Loucy (cell line): Measurements from ENCODE around the gene SLX9.

Source experiments
- EZH2phosphoT487 ChIP-seq: fragments of 200-600 bp; IDR thresholded peaks from 2 replicates; pipeline ENCODE4 v1.6.1; 2018; ENCODE audit warnings: antibody characterized with exemption, mild to moderate bottlenecking, moderate library complexity, borderline replicate concordance
- TF ChIP-seq, protein P1 (sequence below): fragments of 200-600 bp; sonication (generic); conservative IDR thresholded peaks from 2 replicates; pipeline ENCODE4 v1.5.1; 2014; ENCODE audit warnings: mild to moderate bottlenecking, antibody characterized with exemption, low read length

DNA sequence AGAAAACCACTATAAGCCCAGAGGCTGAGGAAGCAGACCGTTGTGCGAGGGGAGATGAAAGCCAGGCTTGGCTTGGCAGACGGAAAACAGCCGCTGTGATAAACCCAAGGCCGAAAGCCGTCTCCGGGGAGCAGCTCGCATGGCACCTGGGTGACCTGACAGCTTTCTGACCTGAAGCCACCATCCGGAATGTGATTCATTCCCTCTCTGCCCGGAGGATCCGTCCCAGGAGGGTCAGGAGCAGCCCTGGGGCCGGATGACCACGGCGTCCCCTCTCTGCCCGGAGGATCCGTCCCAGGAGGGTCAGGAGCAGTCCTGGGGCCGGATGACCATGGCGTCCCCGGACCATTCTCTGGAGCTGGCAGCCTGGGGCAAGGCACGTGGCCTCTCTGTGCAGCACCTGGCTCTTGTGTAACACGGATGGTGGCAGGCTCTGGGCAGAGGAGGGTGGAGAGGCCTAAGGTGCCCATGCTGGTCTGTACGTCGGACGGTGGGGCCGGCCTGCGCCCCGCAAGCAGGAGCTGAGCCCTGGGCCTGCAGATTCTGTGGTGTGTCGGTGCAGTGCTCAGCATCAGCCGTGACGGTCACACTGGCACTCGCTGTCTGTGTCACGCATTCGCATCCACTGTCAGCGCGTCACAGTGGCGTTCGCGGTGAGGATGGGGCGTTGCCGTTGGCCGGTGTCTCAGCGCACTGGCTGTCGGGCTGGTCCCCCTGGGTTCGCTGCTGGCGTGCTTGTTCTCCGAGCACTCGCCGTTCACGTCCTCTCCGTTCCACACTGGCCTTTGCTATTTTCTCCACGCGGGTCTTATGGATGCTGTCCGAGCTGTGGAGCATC, 50.3 kb downstream of the SLX9 start:
- TF ChIP-seq, protein P1, sequence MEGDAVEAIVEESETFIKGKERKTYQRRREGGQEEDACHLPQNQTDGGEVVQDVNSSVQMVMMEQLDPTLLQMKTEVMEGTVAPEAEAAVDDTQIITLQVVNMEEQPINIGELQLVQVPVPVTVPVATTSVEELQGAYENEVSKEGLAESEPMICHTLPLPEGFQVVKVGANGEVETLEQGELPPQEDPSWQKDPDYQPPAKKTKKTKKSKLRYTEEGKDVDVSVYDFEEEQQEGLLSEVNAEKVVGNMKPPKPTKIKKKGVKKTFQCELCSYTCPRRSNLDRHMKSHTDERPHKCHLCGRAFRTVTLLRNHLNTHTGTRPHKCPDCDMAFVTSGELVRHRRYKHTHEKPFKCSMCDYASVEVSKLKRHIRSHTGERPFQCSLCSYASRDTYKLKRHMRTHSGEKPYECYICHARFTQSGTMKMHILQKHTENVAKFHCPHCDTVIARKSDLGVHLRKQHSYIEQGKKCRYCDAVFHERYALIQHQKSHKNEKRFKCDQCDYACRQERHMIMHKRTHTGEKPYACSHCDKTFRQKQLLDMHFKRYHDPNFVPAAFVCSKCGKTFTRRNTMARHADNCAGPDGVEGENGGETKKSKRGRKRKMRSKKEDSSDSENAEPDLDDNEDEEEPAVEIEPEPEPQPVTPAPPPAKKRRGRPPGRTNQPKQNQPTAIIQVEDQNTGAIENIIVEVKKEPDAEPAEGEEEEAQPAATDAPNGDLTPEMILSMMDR = no peak
- TF ChIP-seq EZH2phosphoT487 = no peak
